SK-N-MC (cell line): ENCODE results near the gene ST6GALNAC2.

Experiments used
- DNase-seq: peaks from one replicate; pipeline ENCODE4 v3.0.0-alpha.2; 2011; ENCODE audit warnings: low read depth, low spot score
- H3K27ac ChIP-seq: fragments of 200-600 bp; sonication (generic); 2 replicates; pipeline ENCODE4 v1.5.1; 2016; ENCODE audit warnings: mixed run types
- H3K36me3 ChIP-seq: fragments of 200-600 bp; sonication (generic); 2 replicates; pipeline ENCODE4 v1.6.1; 2017; ENCODE audit warnings: antibody characterized with exemption, low read length, mixed read lengths; ENCODE audit not compliant: insufficient read depth
- H3K4me3 ChIP-seq: fragments of 200-600 bp; sonication (generic); 2 replicates; pipeline ENCODE4 v1.5.1; 2016
- H3K9ac ChIP-seq: fragments of 200-600 bp; sonication (generic); 2 replicates; pipeline ENCODE4 v1.8.0; 2017; ENCODE audit warnings: mixed run types, mixed read lengths; ENCODE audit not compliant: insufficient read length
- H3K9me3 ChIP-seq: fragments of 200-600 bp; sonication (generic); 2 replicates; pipeline ENCODE4 v1.6.1; 2017; ENCODE audit warnings: low read depth, mild to moderate bottlenecking, antibody characterized with exemption, low read length, moderate library complexity, mixed read lengths
- EZH2 ChIP-seq: fragments of 200-600 bp; sonication (generic); IDR thresholded peaks from one replicate; pipeline ENCODE4 v1.6.1; 2017; ENCODE audit warnings: antibody characterized with exemption
- FOXP2 ChIP-seq: optimal IDR thresholded peaks from 2 replicates; pipeline ENCODE3; 2011; ENCODE audit warnings: mild to moderate bottlenecking, moderate library complexity; ENCODE audit not compliant: insufficient read depth; ENCODE audit errors: extremely low read length, control extremely low read depth
- POLR2AphosphoS5 ChIP-seq: IDR thresholded peaks from 2 replicates; pipeline ENCODE4 v1.6.1; 2012; ENCODE audit warnings: mild to moderate bottlenecking, low read depth, low read length, borderline replicate concordance

Gene ST6GALNAC2

GRCh38 chr17:76586741-76587487 lies 1.3 kb upstream of the ST6GALNAC2 start:
- Histone ChIP-seq H3K9me3 (no peaks in the 10 kb centered on the region), H3K27ac (no peak overlapping the region), H3K4me3 (no peak overlapping the region), H3K36me3 (no peaks in the 10 kb centered on the region), H3K9ac (no peak overlapping the region)
- no peak for DNase-seq
- TF ChIP-seq EZH2 (no peak), POLR2AphosphoS5 (no peak), FOXP2 (no peak)

GRCh38 chr17:76585033-76585648 lies 519 bp downstream of the ST6GALNAC2 start:
- H3K36me3 ChIP-seq = no peaks in the 10 kb centered on the region
- H3K4me3 ChIP-seq = peak overlapping the region; percentile 70
- H3K9ac ChIP-seq = no peak overlapping the region
- H3K9me3 ChIP-seq = no peaks in the 10 kb centered on the region
- no peak for DNase-seq
- H3K27ac ChIP-seq = no peak overlapping the region
- no peak for TF ChIP-seq FOXP2
- no peak for TF ChIP-seq EZH2
- no peak for TF ChIP-seq POLR2AphosphoS5

GRCh38 chr17:76584427-76585032 lies 1.1 kb downstream of the ST6GALNAC2 start:
- Histone ChIP-seq H3K9me3 (no peaks in the 10 kb centered on the region), H3K27ac (no peak overlapping the region), H3K4me3 (peak overlapping the region; percentile 70), H3K36me3 (no peaks in the 10 kb centered on the region), H3K9ac (no peak overlapping the region)
- no peak for DNase-seq
- TF ChIP-seq POLR2AphosphoS5 (no peak), EZH2 (no peak), FOXP2 (no peak)

DNA sequence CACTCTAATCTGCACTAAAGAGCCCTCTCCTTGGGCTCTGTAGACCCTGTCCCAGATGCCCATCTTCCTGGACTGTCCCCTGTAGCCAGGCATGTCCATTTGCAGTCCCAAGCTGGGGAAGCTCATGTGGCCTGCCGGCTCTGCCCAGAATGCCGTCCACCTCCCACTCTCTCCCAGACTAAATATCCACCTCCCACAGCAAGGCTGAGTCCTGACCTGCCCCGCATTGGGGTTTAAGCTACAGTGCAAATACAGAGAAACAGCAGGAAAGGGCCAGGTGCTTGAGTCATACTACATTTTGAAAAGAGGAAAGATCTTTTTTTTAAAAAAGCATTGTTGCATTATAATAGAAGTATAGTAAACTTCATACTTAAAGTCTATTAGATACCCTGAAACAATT lies 3.0 kb downstream of the ST6GALNAC2 start:
- H3K4me3 ChIP-seq = no peak overlapping the region
- no peak overlapping the region for H3K9ac ChIP-seq
- H3K9me3 ChIP-seq = no peaks in the 10 kb centered on the region
- no peak overlapping the region for H3K27ac ChIP-seq
- no peak for TF ChIP-seq EZH2
- no peak for TF ChIP-seq POLR2AphosphoS5
- no peak for TF ChIP-seq FOXP2
- H3K36me3 ChIP-seq = no peaks in the 10 kb centered on the region
- DNase-seq = no peak

GRCh38 chr17:76581515-76581914 lies 4.1 kb downstream of the ST6GALNAC2 start:
- Histone ChIP-seq H3K4me3 (no peak overlapping the region), H3K9ac (no peak overlapping the region), H3K36me3 (no peaks in the 10 kb centered on the region), H3K27ac (no peak overlapping the region), H3K9me3 (no peaks in the 10 kb centered on the region)
- no peak for TF ChIP-seq POLR2AphosphoS5
- TF ChIP-seq EZH2 = no peak
- no peak for TF ChIP-seq FOXP2
- DNase-seq = no peak

- no peak for DNase-seq
- no peak overlapping the region for H3K27ac ChIP-seq
- TF ChIP-seq POLR2AphosphoS5 (no peak), EZH2 (no peak), FOXP2 (no peak)
These were observed 6.4 kb downstream of the ST6GALNAC2 start for GRCh38 chr17:76579281-76579680.

GRCh38 chr17:76578376-76578775 lies 7.3 kb downstream of the ST6GALNAC2 start:
- Histone ChIP-seq H3K27ac (no peak overlapping the region), H3K9ac (no peak overlapping the region), H3K4me3 (no peak overlapping the region), H3K9me3 (no peaks in the 10 kb centered on the region), H3K36me3 (no peaks in the 10 kb centered on the region)
- no peak for DNase-seq
- no peak for TF ChIP-seq FOXP2

More at GRCh38 chr17:76579281-76579680, 6.4 kb downstream of the ST6GALNAC2 start:
- Histone ChIP-seq H3K9me3 (no peaks in the 10 kb centered on the region), H3K36me3 (no peaks in the 10 kb centered on the region), H3K9ac (no peak overlapping the region), H3K4me3 (no peak overlapping the region)

DNA sequence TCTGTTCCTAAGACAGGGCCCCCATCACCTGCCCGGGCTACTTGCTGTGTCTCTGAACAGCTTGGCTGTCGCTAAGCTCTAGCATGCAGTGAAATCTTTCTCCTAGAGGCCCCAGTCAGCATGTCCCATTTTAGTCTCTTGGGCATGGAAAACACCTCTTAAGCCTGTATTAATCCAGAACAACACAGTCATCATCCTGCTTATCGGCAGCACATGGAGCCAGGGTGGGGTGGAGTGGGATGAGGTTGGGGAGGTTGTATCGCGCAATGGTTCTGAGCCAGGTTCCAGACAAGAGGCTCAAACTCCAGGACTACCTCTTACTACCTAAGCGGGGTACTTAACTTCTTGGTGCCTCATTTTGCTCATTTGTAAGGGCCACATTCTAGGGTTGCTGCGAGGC lies 7.8 kb downstream of the ST6GALNAC2 start:
- TF ChIP-seq POLR2AphosphoS5 (no peak), EZH2 (no peak), FOXP2 (no peak)
- Histone ChIP-seq H3K9ac (no peak overlapping the region), H3K27ac (no peak overlapping the region), H3K4me3 (no peak overlapping the region), H3K36me3 (no peaks in the 10 kb centered on the region), H3K9me3 (no peaks in the 10 kb centered on the region)
- DNase-seq = no peak
